Mucosa of descending colon (tissue), 3 donors: ENCODE data around the gene IL15RA. TPM values are rescaled to one million over a fixed set of nuclear protein-coding genes. Genes with fewer than 3 reads are reported as not detected.
A peak's percentile ranks its signal among the peaks of the same experiment; 100 is the strongest.
"Not testable (repeated sequence)": the region's sequence is repeated elsewhere in the genome, so short reads cannot be mapped to it uniquely, and the experiment has no call there.

ENCODE experiments used
- ATAC-seq: fragments of 200-7000 bp; cut with Tn5 transposase; one replicate; pipeline ENCODE4 v1.9.1; 2020; ENCODE audit warnings: mild to moderate bottlenecking, moderate library complexity
- DNase-seq, 3 donors: peaks; one replicate each; pipeline ENCODE4 v3.0.0-alpha.2; 2020
- H3K36me3 ChIP-seq: fragments of 200-600 bp; one replicate; pipeline ENCODE4 v1.8.0; 2021; ENCODE audit warnings: low read depth, mild to moderate bottlenecking
- H3K4me1 ChIP-seq: fragments of 200-600 bp; one replicate; pipeline ENCODE4 v1.8.0; 2021; ENCODE audit warnings: low read depth, mild to moderate bottlenecking
- H3K4me3 ChIP-seq: fragments of 200-600 bp; one replicate; pipeline ENCODE4 v1.8.0; 2021; ENCODE audit warnings: mild to moderate bottlenecking
- H3K9me3 ChIP-seq: fragments of 200-600 bp; one replicate; pipeline ENCODE4 v1.8.0; 2021; ENCODE audit warnings: mild to moderate bottlenecking
- intact Hi-C, 2 donors: fragments of 100-400 bp; cut with DNase I in 1 of 2; cut with micrococcal nuclease in 1 of 2; formaldehyde crosslinking; loops; one replicate each; pipeline versions ENCODE4 v1.11.0 to v1.11.1; 2022; cut with DNase I, micrococcal nuclease
- total RNA-seq, 3 donors: library from RNA; stranded (reverse); fragmentation: NEBNext Ultra II Directional in 2 of 3; extraction: Animal tissue kit (Norgen Biotek cat#: 25700) in 2 of 3; gene quantifications; one replicate each; pipeline versions ENCODE4 v1.2.1 to v1.2.4, GENCODE V29; 2021 to 2023
- TF ChIP-seq, protein P1 (sequence below): fragments of 200-600 bp; IDR thresholded peaks from one replicate; pipeline ENCODE4 v1.8.0; 2022; ENCODE audit warnings: antibody characterized with exemption, mild to moderate bottlenecking
- donor health status: DM: no; HTN: no; CAD: no; lungs with moderate emphysema.
- donor health status: DM: no; HTN: no; CAD: no.
- donor health status: DM: no; HTN: yes; CAD: no.

Gene IL15RA
- total RNA-seq, 3 donors from 2014 or later, result 19.4 to 26.6 (median 20.6) TPM

DNA sequence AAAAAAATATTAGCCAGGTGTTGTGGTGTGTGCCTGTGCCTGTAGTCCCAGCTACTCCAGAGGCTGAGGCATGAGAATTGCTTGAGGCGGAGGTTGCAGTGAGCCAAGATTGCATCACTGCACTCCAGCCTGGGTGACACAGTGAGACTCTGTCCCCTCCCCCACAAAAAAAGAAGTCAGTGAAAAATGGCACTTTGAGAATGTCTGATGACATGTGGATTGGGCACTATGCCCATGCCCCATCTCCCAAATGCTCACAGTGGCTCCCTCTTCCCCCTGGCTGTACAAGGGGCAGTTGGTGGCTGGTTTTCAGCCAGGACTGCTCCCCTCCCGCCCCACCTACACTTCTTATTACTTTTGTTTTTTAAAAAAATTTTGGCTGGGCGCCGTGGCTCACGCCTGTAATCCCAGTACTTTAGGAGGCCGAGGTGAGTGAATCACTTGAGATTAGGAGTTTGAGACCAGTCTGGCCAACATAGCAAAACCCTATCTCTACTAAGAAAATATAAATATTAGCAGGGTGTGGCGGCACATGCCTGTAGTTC, 26.1 kb downstream of the IL15RA start:
- H3K4me3 ChIP-seq, result no peak overlapping the region
- intact Hi-C loops, result no loop called here
- DNase-seq (no peak), ATAC-seq (peak; percentile 50)
- TF ChIP-seq, protein P1, sequence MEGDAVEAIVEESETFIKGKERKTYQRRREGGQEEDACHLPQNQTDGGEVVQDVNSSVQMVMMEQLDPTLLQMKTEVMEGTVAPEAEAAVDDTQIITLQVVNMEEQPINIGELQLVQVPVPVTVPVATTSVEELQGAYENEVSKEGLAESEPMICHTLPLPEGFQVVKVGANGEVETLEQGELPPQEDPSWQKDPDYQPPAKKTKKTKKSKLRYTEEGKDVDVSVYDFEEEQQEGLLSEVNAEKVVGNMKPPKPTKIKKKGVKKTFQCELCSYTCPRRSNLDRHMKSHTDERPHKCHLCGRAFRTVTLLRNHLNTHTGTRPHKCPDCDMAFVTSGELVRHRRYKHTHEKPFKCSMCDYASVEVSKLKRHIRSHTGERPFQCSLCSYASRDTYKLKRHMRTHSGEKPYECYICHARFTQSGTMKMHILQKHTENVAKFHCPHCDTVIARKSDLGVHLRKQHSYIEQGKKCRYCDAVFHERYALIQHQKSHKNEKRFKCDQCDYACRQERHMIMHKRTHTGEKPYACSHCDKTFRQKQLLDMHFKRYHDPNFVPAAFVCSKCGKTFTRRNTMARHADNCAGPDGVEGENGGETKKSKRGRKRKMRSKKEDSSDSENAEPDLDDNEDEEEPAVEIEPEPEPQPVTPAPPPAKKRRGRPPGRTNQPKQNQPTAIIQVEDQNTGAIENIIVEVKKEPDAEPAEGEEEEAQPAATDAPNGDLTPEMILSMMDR, result no peak
- H3K36me3 ChIP-seq, result no peaks in the 10 kb centered on the region
- no peaks in the 10 kb centered on the region for H3K9me3 ChIP-seq
- no peaks in the 10 kb centered on the region for H3K4me1 ChIP-seq

GRCh38 chr10:5949009-5949759, 28.2 kb downstream of the IL15RA start:
- Histone ChIP-seq H3K4me1 (peaks cover 12% of the 10 kb centered on the region), H3K4me3 (no peak overlapping the region), H3K36me3 (no peaks in the 10 kb centered on the region), H3K9me3 (no peaks in the 10 kb centered on the region)
- DNase-seq (peak in 2 of 3 donors; percentile 72 to 77), ATAC-seq (peak; percentile 42)
- TF ChIP-seq, protein P1, result no peak
- intact Hi-C loops, result no loop called here

GRCh38 chr10:5948208-5948585, 29.1 kb downstream of the IL15RA start:
- no peaks in the 10 kb centered on the region for H3K36me3 ChIP-seq
- H3K9me3 ChIP-seq, result no peaks in the 10 kb centered on the region
- no peak for ATAC-seq
- intact Hi-C loops, result no loop called here
- no peak for DNase-seq
- peaks cover 17% of the 10 kb centered on the region for H3K4me1 ChIP-seq
- H3K4me3 ChIP-seq, result no peak overlapping the region
- TF ChIP-seq, protein P1, result no peak

GRCh38 chr10:5947471-5948207, 29.7 kb downstream of the IL15RA start:
- DNase-seq (no peak), ATAC-seq (no peak)
- H3K4me1 ChIP-seq, result peaks cover 17% of the 10 kb centered on the region
- no peak overlapping the region for H3K4me3 ChIP-seq
- no peaks in the 10 kb centered on the region for H3K9me3 ChIP-seq
- H3K36me3 ChIP-seq, result no peaks in the 10 kb centered on the region
- intact Hi-C loops, result no loop called here
- TF ChIP-seq, protein P1, result no peak

GRCh38 chr10:5946786-5947185, 30.6 kb downstream of the IL15RA start:
- TF ChIP-seq, protein P1, result no peak
- intact Hi-C loops, result no loop called here
- H3K9me3 ChIP-seq, result no peaks in the 10 kb centered on the region
- H3K4me3 ChIP-seq, result no peak overlapping the region
- H3K4me1 ChIP-seq, result peaks cover 17% of the 10 kb centered on the region
- ATAC-seq, result no peak
- no peaks in the 10 kb centered on the region for H3K36me3 ChIP-seq
- DNase-seq, result no peak

DNA sequence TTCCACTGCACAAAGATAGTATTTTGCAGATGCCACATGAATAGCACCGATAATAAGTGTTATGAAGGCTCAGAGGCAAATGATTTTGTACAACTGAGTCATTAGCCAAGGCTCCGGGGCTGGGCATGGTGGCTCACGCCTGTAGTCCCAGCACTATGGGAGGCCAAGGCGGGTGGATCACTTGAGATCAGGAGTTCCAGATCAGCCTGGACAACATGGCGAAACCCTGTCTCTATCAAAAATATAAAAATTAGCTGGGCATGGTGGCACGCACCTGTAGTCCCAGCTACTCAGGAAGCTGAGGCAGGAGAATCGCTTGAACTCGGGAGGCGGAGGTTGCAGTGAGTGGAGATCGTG, 30.9 kb downstream of the IL15RA start:
- H3K36me3 ChIP-seq, H3K9me3 ChIP-seq, DNase-seq, H3K4me3 ChIP-seq, ATAC-seq, intact Hi-C loops: not testable (repeated sequence)
- H3K4me1 ChIP-seq, result peaks cover 17% of the 10 kb centered on the region
